H9 (cell line): ENCODE results near the gene FLNC. TPM values are rescaled to one million over a fixed set of nuclear protein-coding genes. Genes with fewer than 3 reads are reported as not detected.

Experiments
- DNase-seq: peaks from one replicate; pipeline ENCODE4 v3.0.0-alpha.2; 2017
- H2AFZ ChIP-seq: one replicate; pipeline ENCODE4 v1.6.1; 2013; ENCODE audit warnings: mild to moderate bottlenecking, low read length, control low read depth, moderate library complexity
- H2AK5ac ChIP-seq: 2 replicates; pipeline ENCODE4 v1.6.1; 2013; ENCODE audit warnings: low read length, control low read depth, mixed read lengths; ENCODE audit not compliant: insufficient read length
- H2BK120ac ChIP-seq: one replicate; pipeline ENCODE4 v1.6.1; 2013; ENCODE audit warnings: low read depth, mild to moderate bottlenecking, low read length, control low read depth, inconsistent platforms; ENCODE audit not compliant: poor library complexity, severe bottlenecking
- H2BK12ac ChIP-seq: 2 replicates; pipeline ENCODE4 v1.6.1; 2013; ENCODE audit warnings: low read length, control low read depth, mixed read lengths, low read depth; ENCODE audit not compliant: insufficient read length
- H2BK15ac ChIP-seq: 2 replicates; pipeline ENCODE4 v1.6.1; 2013; ENCODE audit warnings: low read depth, low read length, control low read depth
- H2BK20ac ChIP-seq: one replicate; pipeline ENCODE4 v1.6.1; 2013; ENCODE audit warnings: low read depth, mild to moderate bottlenecking, low read length, control low read depth, inconsistent platforms; ENCODE audit not compliant: poor library complexity, severe bottlenecking
- H2BK5ac ChIP-seq: 2 replicates; pipeline ENCODE4 v1.6.1; 2013; ENCODE audit warnings: low read length, control low read depth, mixed read lengths; ENCODE audit not compliant: insufficient read length
- H3K14ac ChIP-seq: 2 replicates; pipeline ENCODE4 v1.6.1; 2013; ENCODE audit warnings: low read length, control low read depth; ENCODE audit not compliant: insufficient read depth
- H3K18ac ChIP-seq: 2 replicates; pipeline ENCODE4 v1.6.1; 2013; ENCODE audit warnings: low read depth, mild to moderate bottlenecking, mixed read lengths, low read length, control low read depth; ENCODE audit not compliant: insufficient read length
- H3K23ac ChIP-seq: 2 replicates; pipeline ENCODE4 v1.6.1; 2013; ENCODE audit warnings: low read length, control low read depth, mixed read lengths, low read depth; ENCODE audit not compliant: insufficient read length
- H3K23me2 ChIP-seq: 2 replicates; pipeline ENCODE4 v1.6.1; 2013; ENCODE audit warnings: low read depth, mild to moderate bottlenecking, mixed read lengths, low read length, control low read depth; ENCODE audit not compliant: insufficient read length, poor library complexity, severe bottlenecking
- H3K27ac ChIP-seq: 2 replicates; pipeline ENCODE4 v1.5.1; 2013; ENCODE audit warnings: low read length, control low read depth, mixed read lengths, low read depth; ENCODE audit not compliant: insufficient read length
- H3K27me3 ChIP-seq: 2 replicates; pipeline ENCODE4 v1.6.1; 2013; ENCODE audit warnings: low read length, control low read depth, inconsistent platforms; ENCODE audit not compliant: insufficient read depth
- H3K4ac ChIP-seq: 2 replicates; pipeline ENCODE4 v1.6.1; 2013; ENCODE audit warnings: low read depth, mild to moderate bottlenecking, control low read depth, inconsistent platforms, low read length, moderate library complexity
- H3K4me1 ChIP-seq: 2 replicates; pipeline ENCODE4 v1.6.1; 2013; ENCODE audit warnings: low read length, control low read depth, inconsistent platforms; ENCODE audit not compliant: insufficient read depth
- H3K4me2 ChIP-seq: 2 replicates; pipeline ENCODE4 v1.6.1; 2013; ENCODE audit warnings: low read length, control low read depth, mixed read lengths; ENCODE audit not compliant: insufficient read length, insufficient read depth
- H3K56ac ChIP-seq: 2 replicates; pipeline ENCODE4 v1.6.1; 2013; ENCODE audit warnings: low read depth, mild to moderate bottlenecking, mixed read lengths, low read length, control low read depth; ENCODE audit not compliant: insufficient read length
- H3K79me1 ChIP-seq: 2 replicates; pipeline ENCODE4 v1.6.1; 2013; ENCODE audit warnings: low read depth, mild to moderate bottlenecking, moderate library complexity, low read length, control low read depth, inconsistent platforms; ENCODE audit not compliant: insufficient read depth, poor library complexity, severe bottlenecking
- H3K79me2 ChIP-seq: 2 replicates; pipeline ENCODE4 v1.6.1; 2013; ENCODE audit warnings: low read length, control low read depth, inconsistent platforms; ENCODE audit not compliant: insufficient read depth
- H3K9ac ChIP-seq: 2 replicates; pipeline ENCODE4 v1.6.1; 2013; ENCODE audit warnings: low read length, control low read depth, mixed read lengths; ENCODE audit not compliant: insufficient read length; ENCODE audit errors: extremely low read depth
- H3K9me3 ChIP-seq: one replicate; pipeline ENCODE4 v1.6.1; 2013; ENCODE audit warnings: low read depth, low read length, inconsistent platforms; ENCODE audit not compliant: control insufficient read depth
- H3T11ph ChIP-seq: one replicate; pipeline ENCODE4 v1.6.1; 2013; ENCODE audit warnings: mild to moderate bottlenecking, low read length, control low read depth, inconsistent platforms
- H4K20me1 ChIP-seq: one replicate; pipeline ENCODE4 v1.6.1; 2013; ENCODE audit not compliant: control insufficient read depth, insufficient read length, insufficient read depth
- H4K5ac ChIP-seq: 2 replicates; pipeline ENCODE4 v1.6.1; 2013; ENCODE audit warnings: low read depth, mild to moderate bottlenecking, mixed read lengths, low read length, control low read depth; ENCODE audit not compliant: insufficient read length
- H4K8ac ChIP-seq: replicated peaks from 2 replicates; pipeline ENCODE4 v1.6.1; 2013; ENCODE audit warnings: low read length, control low read depth, mixed read lengths, low read depth; ENCODE audit not compliant: insufficient read length
- H4K91ac ChIP-seq: 2 replicates; pipeline ENCODE4 v1.6.1; 2013; ENCODE audit warnings: low read depth, mild to moderate bottlenecking, moderate library complexity, mixed read lengths, low read length, control low read depth; ENCODE audit not compliant: insufficient read length
- H3K27ac Mint-ChIP-seq, 3 experiments: 2 replicates in 2 of 3; 3 replicates in 1 of 3; pipeline ENCODE4 v1.8.0; 2020 to 2021; ENCODE audit warnings: mixed read lengths in 3 of 3, mild to moderate bottlenecking in 1 of 3, moderate library complexity in 1 of 3
- H3K27me3 Mint-ChIP-seq: 2 replicates; pipeline ENCODE4 v1.8.0; 2021; ENCODE audit warnings: low read depth, mild to moderate bottlenecking, moderate library complexity, mixed read lengths
- H3K36me3 Mint-ChIP-seq, 3 experiments: 2 replicates in 2 of 3; 3 replicates in 1 of 3; pipeline ENCODE4 v1.8.0; 2020 to 2021; ENCODE audit warnings: low read depth in 3 of 3, mixed read lengths in 3 of 3; ENCODE audit not compliant: insufficient read depth in 1 of 3
- H3K4me1 Mint-ChIP-seq, 2 experiments: 2 replicates each; pipeline ENCODE4 v1.8.0; 2020; ENCODE audit warnings: mixed read lengths in 2 of 2
- H3K4me3 Mint-ChIP-seq, 2 experiments: 2 replicates in 1 of 2; 3 replicates in 1 of 2; pipeline ENCODE4 v1.8.0; 2020 to 2021; ENCODE audit warnings: mild to moderate bottlenecking in 2 of 2, mixed read lengths in 2 of 2, moderate library complexity in 1 of 2
- H3K9me3 Mint-ChIP-seq, 2 experiments: 2 replicates in 1 of 2; 3 replicates in 1 of 2; pipeline ENCODE4 v1.8.0; 2020; ENCODE audit warnings: mild to moderate bottlenecking in 2 of 2, mixed read lengths in 2 of 2, moderate library complexity in 1 of 2
- CTCF ChIP-seq: fragments of 200-600 bp; sonication (generic); conservative IDR thresholded peaks from 3 replicates; pipeline ENCODE4 v1.8.0; 2021; ENCODE audit warnings: antibody characterized with exemption, mild to moderate bottlenecking
- WGBS: extraction: QIAGEN DNeasy Blood & Tissue Kit; methylation state at CpG from one replicate; pipeline ENCODE4 v1.1.7; 2013; ENCODE audit warnings: missing lambda C conversion rate, low lambda C conversion rate, mixed read lengths; ENCODE audit not compliant: insufficient read length; ENCODE audit errors: extremely low coverage; 5-methylcytosine and 5-hydroxymethylcytosine counted together
- total RNA-seq: library from RNA; stranded (reverse); gene quantifications from 2 replicates; pipeline ENCODE4 v1.2.1, GENCODE V29; 2021

FLNC gene
- total RNA-seq, 1 experiment from 2014 or later, result 12.2 TPM

GRCh38 chr7:128903621-128904361, 73.6 kb downstream of the FLNC start:
- H3K4me3 Mint-ChIP-seq, result no peak overlapping the region; a peak in 1 of 5 replicates
- Histone ChIP-seq H4K91ac (no peak overlapping the region), H3K79me2 (no peaks in the 10 kb centered on the region), H2BK5ac (no peak overlapping the region), H3K27me3 (no peaks in the 10 kb centered on the region), H3K4ac (no peak overlapping the region), H3K23ac (no peak overlapping the region), H3K9me3 (no peaks in the 10 kb centered on the region), H2BK20ac (no peak overlapping the region), H4K5ac (no peak overlapping the region), H3K4me1 (no peaks in the 10 kb centered on the region), H2AK5ac (no peak overlapping the region), H3T11ph (no peak overlapping the region), H4K8ac (no peak overlapping the region), H2AFZ (no peak overlapping the region), H3K56ac (no peak overlapping the region), H3K14ac (no peak overlapping the region), H2BK12ac (no peak overlapping the region), H2BK120ac (no peak overlapping the region), H3K18ac (no peak overlapping the region), H3K23me2 (no peaks in the 10 kb centered on the region), H3K4me2 (no peak overlapping the region), H2BK15ac (no peak overlapping the region), H3K79me1 (no peaks in the 10 kb centered on the region), H4K20me1 (no peaks in the 10 kb centered on the region), H3K27ac (no peak overlapping the region), H3K9ac (no peak overlapping the region)
- peaks cover 3% of the 10 kb centered on the region in 2 experiments; a peak in 3 of 4 replicates for H3K4me1 Mint-ChIP-seq
- H3K9me3 Mint-ChIP-seq, result peaks cover 0 to 7% of the 10 kb centered on the region in 2 experiments; a peak in 2 of 5 replicates
- H3K27ac Mint-ChIP-seq, result no peak overlapping the region
- peaks cover 15 to 21% (median 19%) of the 10 kb centered on the region in 3 experiments; a peak in 6 of 7 replicates for H3K36me3 Mint-ChIP-seq
- DNase-seq, result peak; percentile 13
- WGBS, result no CpG with 5 or more reads among the region's 14 CpGs
- no peak for TF ChIP-seq CTCF
- peaks cover 6% of the 10 kb centered on the region for H3K27me3 Mint-ChIP-seq
